HG03354 (cell line): ENCODE results near the gene KCNJ6.

Experiments used
- ATAC-seq: cut with Tn5 transposase; IDR thresholded peaks from one replicate; pipeline ENCODE4 v1.9.1; 2021; ENCODE audit warnings: mild to moderate bottlenecking; ENCODE audit not compliant: unreplicated experiment, poor library complexity, severe bottlenecking

Gene KCNJ6

DNA sequence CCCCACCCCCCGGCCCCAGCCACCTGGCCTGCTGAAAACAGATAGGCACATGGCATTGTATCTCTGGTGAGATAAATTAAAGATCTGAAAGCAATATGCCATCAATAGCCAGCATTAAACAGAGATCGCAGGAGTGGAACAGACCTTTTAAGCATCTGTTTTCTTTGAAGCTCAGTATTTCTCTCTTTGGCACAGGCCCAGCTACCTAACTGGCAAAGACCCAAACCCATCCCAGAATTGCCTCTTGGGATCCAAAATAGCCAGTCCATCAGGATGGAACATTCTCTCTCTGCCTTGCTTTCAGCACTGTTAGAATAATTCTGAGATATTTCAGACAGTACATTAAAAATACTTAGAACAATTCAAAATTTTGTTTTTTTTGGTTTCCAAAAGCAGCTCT lies 46.0 kb downstream of the KCNJ6 start:
- ATAC-seq = no peak

DNA sequence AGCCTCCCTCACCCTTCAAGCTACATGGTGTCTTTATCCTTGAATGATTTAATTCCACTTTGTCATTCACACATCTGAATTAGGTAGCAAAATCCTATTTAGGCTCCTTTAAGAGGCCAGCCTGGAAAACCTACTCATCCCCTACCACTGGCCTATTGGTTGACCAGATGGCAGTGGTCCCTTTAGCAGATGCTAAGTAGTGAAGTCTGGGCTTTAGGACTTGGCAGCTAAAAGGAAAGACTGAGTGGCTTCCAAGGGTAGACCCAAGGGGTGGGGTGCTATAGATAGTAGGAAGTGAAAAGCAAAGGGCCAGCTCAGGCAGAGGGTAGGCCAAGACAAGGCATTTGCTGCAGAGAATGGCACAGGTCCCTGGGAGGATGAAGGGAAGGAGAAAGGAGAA lies 46.6 kb downstream of the KCNJ6 start:
- ATAC-seq = no peak

DNA sequence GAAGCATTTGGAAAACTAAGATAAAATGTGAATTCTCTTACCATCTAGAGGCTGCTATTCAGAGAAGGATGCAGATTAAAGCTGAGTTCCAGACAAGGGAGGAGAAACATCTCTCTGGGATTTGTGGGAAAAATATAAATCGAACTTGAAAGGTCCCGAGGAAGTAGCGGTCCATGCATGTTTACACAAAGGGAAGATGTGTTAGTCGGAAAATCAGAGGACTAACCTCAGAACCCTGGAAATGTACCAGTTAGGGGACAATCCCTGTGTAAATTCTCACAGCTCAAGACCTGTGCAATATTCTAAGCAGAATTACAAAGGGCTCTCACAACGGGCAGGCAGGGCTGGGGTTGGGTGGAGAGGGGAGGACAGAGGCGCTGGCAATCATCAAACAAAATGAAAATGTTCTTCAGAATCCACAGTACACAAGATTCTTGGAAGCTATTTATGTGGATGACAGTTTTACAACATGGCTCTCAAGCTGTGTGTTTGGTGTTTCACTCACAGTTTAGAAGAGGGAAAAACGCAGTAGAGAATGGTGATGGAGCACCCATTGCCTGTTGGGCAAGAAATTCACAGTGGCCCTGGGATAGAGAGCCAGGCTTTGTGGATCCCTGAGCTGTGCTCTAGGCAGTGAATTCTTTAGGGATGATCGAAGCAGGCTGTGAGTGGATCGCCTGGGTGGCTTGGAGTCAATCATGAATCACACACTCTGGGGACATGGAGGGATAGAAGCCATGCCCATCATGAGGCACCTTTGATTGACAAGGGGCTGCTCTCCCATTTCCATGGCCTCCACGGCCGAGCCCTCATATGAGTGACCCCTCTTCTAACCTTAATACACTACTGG lies 47.6 kb downstream of the KCNJ6 start:
- no peak for ATAC-seq

DNA sequence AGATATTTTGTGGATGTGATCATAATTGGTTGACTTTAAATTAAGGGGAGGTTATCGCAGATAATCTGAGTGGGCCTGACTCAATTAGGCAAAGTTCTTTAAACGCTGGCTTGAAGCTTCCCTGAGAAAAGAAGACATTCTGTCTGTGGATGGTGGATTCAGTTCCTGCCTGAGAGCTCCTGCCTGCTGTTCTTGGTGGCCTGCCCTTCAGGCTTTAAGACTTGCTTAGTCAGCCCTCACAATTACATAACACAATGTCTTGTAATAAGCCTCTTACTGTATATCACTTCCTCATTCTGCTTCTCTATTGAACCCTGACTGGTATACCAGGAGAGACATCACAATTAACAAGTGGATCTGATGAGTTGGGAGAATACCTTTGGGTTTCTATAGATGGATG lies 50.2 kb downstream of the KCNJ6 start:
- ATAC-seq = no peak

DNA sequence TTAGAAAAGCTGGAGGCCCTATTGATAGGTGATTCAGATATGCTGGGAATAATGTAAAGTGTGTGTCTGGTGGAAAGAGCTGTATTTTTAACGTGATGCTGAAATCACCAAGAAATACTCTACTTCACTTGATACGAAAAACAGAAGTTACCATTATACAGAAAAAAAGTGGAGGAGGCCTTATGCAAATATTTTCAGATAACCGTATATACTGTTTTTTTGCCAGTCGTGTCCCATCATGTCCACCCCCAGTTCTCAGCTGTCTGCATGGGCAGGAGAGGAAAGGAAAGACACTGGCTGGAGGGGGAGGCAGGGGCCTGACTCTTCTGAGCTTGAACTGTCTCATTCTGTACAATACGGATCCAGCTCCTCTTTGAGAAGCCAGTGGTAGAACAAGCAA lies 51.1 kb downstream of the KCNJ6 start:
- no peak for ATAC-seq

DNA sequence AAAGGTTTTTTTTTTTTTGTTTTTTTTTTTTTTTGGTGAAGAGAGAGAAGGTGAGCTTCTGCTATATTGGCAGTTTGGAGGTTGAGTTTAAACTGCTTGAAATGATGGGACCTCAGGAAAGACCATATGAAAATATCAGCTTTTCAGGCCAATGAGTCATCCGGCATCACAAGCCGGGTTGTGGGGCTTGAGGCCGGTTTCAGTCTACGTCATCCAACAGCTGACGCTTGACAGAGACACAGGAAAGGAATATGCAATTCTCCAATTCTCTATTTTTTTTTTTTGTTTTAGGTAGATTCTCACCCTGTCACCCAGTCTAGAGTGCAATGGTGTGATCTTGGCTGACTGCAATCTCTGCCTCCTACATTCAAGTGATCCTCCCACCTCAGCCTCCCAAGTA lies 52.4 kb downstream of the KCNJ6 start:
- no peak for ATAC-seq

DNA sequence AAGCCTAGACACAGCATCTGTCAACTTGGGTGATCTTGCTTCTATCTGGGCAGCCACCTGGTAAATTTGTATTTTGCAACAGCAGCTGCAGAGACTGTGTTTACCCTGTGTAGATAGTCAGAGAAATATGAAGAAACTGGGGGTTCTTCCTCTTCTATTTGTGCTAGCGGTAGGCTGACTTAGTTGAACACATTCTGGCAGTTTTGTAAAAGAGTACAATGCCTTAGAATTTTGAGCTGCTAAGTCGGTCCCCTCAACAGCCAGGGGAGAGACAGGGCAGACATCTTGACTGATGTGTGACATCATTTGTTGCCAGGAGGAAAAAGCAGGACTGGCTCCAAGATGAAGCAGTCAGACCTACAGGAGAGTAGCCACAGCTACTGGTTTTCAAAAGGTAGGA lies 53.7 kb downstream of the KCNJ6 start:
- ATAC-seq = no peak

DNA sequence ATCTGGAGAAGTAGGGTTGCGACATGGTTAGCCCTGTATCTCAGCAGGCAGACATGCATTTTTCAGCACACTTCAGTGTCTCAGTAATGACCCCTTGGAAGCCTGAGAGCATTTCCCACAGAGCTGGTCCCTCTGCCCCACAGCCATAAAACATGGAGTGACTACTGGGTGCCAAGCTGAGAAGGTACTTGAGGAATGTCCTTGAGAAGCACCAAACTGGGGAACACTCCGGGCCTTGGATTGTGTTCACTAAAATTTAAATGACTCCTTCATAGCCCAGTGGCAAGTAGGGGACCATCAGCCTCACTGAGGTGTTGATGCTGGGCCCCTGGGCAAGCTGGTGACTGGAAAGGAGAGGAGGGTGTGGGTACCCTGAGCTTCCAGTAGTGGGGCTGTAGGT lies 54.7 kb downstream of the KCNJ6 start:
- ATAC-seq = no peak

DNA sequence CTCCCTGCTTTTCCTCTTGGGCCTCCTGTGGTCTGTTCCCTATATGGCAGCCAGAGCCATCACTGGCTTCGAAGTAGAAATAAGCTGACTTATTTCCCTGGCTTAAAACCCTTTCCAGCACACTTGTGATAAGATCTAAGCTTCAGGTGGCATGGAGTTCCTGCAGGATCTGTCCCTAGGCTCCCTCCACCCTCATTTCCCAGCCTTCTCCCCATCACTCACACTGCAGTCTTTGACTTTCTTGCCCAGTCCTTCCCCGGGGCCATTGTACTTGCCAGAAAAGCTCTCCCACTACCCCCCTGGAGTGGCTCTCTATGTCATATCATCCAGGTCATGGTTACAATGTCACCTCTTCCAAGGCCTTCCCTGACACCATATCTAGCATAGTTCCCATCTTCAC lies 55.8 kb downstream of the KCNJ6 start:
- no peak for ATAC-seq

DNA sequence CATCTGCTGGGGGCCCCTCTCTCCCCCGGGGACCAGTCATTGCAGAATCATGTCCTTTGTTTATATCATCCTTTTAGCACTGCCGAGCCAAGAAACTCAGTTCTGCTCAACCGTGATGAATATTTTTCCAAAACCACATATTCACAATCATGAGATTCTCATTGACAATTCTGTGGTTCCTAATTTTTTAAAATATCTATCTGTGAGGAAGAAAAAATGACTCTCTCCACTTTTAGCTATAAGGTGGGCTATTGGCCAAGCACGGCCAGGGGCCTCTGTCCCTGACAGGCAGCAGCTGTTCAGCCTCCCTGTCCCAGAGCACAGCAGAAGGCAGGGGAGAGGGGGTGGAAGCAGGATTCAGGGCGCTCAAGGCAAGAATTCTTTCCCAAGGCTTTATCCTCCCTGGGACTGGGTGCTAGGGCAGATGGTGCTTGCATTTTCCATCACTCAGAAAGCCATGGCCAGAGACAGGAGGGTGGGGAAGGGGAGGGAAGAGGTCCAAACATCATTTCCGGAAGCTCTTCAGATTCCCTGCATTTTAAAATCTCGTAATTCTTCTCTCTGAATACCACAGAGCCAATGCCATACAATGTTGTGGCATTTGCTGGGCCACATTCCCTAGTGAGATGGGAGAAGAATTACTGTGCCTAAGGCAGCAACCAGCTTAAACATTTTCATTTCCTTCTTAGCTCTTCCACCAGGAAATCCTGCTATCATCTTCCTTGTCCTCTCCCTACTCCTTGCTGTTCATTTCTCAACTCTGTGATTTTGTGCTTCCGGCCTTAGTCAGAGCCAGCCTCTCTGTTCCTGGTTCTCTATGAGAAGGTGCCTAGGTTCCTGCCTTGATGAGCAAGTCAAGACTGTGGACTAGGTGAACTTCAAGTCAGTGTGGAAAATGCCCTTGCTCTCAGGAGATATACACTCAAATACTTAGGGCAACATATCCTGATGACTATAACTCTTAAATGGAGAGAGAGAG lies 60.3 kb downstream of the KCNJ6 start:
- ATAC-seq = no peak

DNA sequence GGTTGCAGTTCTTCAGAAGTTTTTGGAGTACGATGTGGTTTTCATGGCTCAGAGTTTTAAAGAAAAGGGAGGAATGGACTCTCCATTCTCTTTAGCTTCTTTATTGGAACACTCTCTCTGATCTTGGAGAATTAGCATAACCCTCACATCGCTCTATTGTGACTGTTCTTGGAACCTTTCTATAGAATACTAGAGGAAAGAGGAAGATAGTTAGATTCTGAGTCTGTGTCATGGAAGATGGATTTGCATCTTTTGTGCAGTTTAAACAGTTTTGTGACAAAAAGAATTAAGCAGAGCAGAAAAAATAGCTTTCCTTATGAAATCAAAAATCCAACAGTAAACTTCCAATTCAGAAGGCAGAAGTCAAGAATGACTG lies 61.0 kb downstream of the KCNJ6 start:
- no peak for ATAC-seq

DNA sequence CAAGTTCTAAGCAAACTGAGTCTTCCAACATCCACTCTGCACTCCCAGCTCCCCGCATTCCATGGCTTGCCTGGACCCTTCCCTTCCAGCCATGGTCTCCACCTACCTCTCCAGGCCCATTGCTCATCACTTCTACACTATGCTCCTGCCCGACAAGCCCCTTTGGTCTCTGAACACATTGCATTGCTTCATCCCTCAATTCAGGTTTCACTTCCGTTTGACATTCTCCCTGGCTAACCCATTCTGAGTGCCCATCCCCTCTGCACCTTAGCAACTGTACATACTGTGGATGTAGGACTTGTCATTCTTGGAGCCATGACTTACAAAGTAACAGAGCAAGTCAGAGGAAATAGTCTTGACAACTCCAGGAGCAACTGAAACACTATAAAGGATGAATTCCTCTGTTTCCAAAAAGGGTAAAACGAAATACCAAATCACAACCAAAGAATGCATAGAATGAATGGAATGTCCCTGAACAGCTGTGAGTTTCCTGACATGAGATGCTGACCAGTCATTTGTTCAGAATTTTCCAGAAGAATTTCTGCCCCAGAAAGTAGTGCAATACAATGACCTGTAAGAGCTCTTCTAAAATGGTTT lies 66.7 kb downstream of the KCNJ6 start:
- ATAC-seq = no peak

DNA sequence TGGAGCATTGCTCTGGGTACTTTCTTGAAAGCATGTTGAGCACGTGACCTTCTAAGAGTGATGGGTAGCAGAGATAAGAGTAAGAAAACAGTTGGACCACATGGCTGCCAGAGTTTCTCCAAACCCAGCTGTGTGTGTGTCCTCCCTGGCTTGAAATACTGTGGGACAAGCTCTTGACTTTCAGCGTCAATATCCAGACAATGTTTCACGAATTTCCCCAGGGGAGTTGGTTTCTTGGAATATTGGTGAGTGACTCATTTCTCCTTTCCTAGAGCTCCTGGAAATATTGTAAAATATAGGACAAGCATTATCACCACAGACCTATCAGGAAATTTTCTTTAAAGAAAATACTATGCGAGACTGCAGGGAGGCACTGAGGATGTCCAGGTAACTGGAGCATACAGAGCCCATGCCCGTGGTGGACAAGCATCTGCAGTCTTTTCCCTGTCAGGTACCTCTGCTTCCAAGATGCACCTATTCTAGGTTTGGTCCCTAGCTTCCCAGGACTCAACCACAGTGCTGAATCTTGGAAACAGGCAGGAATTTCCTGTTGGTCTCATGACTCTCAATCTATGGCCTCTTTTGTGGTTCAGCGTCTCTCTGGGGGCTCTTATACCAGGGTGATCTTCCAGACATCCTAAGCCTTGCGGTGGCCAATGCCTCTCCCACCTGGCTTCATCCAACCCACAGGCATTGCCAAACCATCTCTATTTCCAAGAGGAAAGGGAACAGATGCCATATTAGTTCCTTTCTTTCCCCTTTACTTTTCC lies 67.4 kb downstream of the KCNJ6 start:
- no peak for ATAC-seq

DNA sequence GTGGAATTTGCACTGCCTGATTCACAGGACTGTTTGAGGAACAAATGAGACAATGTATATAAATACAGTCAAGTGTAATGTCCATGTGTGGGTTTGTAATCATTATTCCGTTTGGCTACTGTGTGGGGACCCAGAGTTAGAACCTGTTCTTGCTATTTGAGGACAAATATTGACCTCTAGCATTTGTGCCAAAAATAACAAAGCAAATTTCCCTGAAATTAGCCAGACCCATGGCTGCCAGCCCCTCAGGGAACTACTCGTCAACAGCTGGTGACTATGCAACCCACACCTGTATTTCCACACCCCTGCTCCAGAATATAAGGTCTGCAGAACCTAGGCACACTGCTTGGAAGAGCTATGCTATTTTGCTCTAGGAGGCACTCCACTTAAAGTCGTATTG lies 70.7 kb downstream of the KCNJ6 start:
- ATAC-seq = no peak

DNA sequence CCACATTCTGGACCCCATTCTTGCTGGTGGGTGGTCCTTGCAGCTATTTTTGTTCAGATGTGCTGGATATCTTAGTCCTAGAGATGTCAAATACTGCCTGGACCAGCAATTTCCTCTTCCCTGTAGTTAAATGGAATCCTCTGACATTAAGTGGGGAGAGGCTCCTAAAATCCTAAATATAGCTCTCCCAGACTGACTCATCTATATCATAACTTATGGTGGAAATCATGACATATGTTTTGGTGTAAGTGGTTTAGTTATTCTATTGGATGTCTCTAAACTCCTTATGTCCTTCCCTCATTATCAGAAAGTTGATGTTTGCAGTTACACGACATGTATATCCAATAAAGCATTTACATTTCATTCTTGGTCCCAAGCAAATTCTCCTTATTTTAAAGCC lies 73.1 kb downstream of the KCNJ6 start:
- ATAC-seq = no peak

DNA sequence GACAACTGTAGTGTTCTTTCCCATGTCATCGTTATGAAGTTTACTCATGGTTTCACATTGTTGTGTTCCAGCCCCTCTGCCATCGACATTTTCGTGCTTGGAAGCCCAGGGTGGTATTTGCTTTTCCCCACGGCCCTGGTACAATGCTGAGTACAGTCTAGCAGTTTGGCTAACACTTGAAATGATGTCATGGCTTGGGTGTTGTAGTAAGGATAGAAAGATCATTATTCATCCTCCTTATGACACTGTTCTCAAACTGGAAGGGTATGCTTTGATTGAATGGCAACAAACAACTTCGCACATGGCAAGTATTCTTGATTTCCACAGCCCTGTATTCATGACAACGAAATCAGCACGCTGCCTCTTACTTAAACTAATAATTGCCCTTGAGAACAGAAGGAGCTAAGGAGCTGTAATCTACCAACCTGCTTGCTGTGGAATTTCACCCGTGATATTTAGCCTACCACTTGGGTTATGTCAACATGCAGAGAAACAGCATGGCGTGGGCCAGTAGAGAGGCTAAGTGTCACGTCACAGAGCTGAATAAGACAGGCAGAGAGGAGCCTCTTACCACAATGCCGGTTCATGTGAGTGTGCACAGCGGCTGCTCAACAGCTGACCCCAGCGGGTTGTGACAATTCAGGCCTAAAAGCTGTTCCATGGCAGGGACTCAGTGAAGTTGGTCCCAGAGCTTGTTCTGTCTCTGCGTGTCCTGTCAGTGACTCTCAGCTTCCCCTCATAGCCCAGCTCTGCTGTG lies 73.9 kb downstream of the KCNJ6 start:
- no peak for ATAC-seq

DNA sequence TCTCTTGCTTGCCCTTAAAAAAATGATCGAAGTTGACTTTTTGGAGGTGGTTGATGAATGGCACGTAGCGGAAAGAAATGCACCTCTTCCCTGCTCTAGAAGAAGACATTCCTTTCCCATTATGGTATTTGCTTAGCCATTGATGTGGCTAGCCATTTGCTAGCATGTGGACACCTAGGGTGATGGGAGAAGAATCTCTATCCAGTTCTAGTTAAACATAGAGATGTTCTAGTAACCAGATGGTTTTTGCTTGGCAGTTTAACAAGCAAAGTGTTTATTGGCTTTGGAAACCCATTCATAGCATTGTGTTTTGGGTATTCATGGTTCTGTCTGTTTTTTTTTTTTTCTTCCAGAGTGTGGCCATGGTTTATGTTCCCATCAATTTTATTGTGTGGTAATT lies 78.9 kb downstream of the KCNJ6 start:
- no peak for ATAC-seq

DNA sequence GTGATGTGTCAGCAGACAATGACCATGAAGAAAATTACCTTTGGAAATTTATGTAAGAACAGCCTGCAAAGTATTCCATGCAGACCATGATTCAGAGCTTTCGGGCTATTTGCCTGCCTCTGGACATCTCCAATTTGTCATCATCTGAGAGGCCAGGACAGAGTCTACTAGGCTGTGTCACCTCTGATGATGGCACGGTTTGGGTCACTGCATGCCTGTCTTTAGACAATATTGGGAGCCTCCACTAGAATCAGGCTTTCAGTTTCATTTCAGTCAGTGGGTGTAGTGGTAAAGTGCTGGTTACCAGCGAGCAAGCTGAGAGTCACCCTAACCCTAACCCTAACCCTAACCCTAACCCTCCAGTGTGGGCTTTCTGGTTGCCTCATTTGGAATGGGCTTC lies 80.8 kb downstream of the KCNJ6 start:
- no peak for ATAC-seq

DNA sequence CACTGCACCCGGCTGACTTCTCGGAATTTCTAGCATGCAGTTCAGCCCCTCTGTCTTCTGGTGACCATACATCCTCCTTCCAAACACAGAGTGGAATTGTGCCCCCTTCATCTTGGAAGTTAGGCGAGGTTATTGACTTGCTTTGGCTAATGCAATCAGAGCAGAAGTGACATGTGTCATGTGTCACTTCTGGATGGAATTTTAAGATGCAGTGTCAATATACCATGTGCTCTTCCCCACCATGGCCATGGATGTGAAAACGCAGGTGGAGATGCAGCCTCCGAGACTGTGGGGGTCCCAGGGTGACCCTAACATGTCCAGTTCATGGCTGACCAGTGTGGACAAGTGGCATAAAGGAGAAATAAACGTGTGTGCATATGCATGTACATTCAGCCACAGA lies 83.0 kb downstream of the KCNJ6 start:
- ATAC-seq = no peak
